Activated T-cell treated with anti-CD3 and anti-CD28 coated beads for 1 hour (primary cell): Measurements from ENCODE around the gene SDCCAG8.

ENCODE experiments used
- DNase-seq: peaks from one replicate; pipeline ENCODE4 v3.0.0-alpha.2; 2020; ENCODE audit warnings: low read depth

Gene SDCCAG8

GRCh38 chr1:243254233-243254926, 1.5 kb upstream of the SDCCAG8 start:
- peak; percentile 23 for DNase-seq

GRCh38 chr1:243254927-243255790, 682 bp upstream of the SDCCAG8 start, which contains the start of gene CEP170:
TSS of gene CEP170 (minus strand) at chr1:243255281. CDS start at chr1:243225280, 30,001 bp downstream.
- peak; percentile 77 for DNase-seq

DNA sequence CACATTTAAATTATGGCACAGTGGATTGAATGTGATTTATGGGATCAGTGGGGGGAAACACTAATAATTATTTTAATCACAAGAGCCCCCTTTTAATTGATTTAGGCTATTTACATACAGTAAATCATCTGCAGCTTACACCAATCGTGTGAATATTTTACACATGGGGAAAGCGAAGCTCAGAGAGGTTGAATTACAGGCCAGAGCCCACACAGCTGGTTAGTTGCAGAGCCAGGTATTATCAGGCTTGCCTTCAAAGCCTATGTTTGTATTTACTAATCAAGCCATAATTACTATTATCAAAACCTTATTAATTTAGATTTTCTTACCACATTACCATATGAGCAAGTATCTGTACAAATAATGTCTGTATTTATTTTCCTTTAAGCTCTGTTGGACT, 749 bp downstream of the SDCCAG8 start:
- DNase-seq, result no peak

DNA sequence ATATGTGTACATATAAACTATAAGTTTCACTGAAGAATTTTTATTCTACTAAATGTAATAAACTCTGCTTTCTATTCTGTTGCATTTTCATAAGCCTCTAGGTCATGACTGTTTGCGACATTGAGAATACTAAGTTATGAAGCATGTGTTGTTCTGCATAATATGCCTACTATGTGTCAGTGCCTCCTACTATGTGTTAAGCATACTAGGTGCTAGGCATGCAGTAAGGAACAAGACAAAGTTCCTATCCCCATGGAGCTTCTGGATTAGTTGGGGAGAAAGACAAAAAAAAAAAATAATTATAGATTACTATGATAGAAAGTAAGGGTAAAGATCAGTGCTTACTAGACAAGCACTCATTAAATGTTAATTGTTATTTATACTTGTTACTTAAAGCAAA, 1.3 kb downstream of the SDCCAG8 start:
- no peak for DNase-seq

GRCh38 chr1:243258731-243259130, 2.9 kb downstream of the SDCCAG8 start:
- no peak for DNase-seq

GRCh38 chr1:243260221-243260880, 4.5 kb downstream of the SDCCAG8 start:
- DNase-seq, result no peak

- DNase-seq, result no peak
Observed at GRCh38 chr1:243261390-243261789, 5.5 kb downstream of the SDCCAG8 start.

- DNase-seq, result no peak
Observed at GRCh38 chr1:243264717-243265116, 8.9 kb downstream of the SDCCAG8 start.

DNA sequence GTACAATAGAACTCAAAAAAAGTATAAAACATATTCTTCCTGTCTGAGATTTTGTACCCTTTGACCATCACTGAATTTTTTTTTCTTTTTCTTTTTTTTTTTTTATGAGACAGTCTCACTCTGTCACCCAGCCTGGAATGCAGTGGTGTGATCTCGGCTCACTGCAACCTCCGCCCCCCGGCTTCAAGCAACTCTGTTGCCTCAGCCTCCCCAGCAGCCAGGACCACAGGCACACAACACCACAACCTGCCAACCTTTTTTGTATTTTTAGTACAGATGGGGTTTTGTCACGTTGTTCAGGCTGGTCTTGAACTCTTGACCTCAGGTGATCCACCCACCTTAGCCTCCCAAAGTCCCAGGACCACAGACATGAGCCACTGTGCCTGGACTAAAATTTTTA, 10.4 kb downstream of the SDCCAG8 start:
- DNase-seq, result no peak

- no peak for DNase-seq
Observed at GRCh38 chr1:243267471-243267880, 11.6 kb downstream of the SDCCAG8 start.

- no peak for DNase-seq
Observed at GRCh38 chr1:243267914-243268653, 12.2 kb downstream of the SDCCAG8 start.

DNA sequence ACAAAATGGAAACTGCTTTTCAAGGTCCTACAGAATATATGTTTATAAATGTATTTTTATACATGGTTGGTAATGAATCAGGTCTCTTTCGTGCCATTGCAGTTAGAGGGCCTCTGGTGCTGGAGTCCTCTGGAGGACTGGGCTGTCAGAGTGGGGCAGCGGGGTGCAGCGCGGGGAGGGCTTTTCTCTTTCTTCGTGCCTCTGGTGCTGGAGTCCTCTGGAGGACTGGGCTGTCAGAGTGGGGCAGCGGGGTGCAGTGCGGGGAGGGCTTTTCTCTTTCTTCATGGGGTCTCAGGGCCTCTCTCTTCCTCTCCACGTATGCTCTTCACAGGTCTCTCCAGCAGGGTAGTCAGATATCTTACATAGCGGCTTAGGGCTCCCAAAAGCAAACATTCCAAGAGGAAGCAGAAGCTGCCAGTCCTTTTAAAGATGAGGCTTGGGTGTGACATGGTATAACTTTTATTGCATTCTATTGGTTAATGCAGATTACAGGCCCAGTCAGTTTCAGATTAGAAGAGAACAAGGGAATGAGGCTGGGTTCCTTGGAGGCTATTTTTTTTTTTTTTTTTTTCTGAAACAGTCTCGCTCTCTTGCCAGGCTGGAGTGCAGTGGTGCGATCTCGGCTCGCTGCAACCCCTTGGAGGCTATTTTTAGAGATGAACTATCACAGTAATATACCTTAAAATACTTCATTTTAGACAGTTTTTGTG, 13.1 kb downstream of the SDCCAG8 start:
- no peak for DNase-seq

GRCh38 chr1:243269461-243269801, 13.6 kb downstream of the SDCCAG8 start:
- no peak for DNase-seq

DNA sequence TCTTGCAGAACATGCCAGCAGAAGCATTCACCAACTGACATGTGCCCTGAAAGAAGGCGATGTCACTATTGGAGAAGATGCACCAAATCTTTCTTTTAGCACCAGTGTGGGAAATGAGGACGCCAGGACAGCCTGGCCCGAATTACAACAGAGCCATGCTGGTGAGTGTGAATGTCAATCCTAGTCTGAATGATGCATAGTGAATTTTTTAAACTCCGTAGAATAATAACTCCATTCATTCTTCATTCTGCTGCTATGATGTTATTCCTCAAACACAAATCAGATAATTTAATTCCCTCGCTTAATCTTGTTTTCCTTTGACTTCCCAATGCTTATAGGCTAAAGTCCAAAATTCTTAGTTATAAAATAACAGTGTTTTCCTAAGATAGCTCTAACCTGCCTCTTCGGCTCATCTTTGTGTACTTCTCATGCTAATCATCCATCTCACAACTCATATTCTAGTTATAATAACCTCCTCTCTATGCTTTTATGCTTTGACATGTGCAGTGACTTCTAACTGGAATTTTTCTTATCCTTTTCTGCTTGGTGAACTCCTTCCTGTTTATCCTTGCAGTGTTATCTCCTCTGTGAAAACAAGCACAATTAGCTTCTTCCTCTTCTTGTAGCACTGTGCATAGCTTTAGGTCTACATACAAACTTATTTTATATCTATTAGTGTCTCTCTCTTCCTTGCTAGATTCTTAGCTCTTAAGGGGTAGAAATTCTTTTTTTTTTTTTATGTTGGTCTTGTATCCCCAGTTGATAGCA, 14.4 kb downstream of the SDCCAG8 start:
- no peak for DNase-seq

GRCh38 chr1:243271996-243272395, 16.2 kb downstream of the SDCCAG8 start:
- no peak for DNase-seq

GRCh38 chr1:243272401-243272800, 16.6 kb downstream of the SDCCAG8 start:
- DNase-seq, result no peak

DNA sequence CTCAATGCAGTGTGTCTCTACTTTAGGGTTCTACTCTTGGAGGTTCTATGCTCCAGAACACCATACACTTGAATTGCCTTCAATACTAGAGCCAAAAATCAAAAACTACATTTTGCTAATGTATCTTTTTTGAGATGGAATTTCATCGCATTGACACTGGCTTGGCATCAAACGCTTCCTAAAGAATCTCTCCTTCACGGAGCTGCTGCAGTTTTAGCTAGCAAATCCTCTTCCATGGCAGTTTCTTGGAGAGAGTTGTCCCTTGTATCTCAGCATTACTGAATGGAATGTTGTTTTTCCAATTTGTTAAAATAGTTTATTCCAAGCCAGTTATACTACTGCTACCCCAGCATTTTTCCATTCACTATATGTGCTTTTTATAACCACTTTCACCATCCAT, 17.7 kb downstream of the SDCCAG8 start:
- DNase-seq, result no peak

DNA sequence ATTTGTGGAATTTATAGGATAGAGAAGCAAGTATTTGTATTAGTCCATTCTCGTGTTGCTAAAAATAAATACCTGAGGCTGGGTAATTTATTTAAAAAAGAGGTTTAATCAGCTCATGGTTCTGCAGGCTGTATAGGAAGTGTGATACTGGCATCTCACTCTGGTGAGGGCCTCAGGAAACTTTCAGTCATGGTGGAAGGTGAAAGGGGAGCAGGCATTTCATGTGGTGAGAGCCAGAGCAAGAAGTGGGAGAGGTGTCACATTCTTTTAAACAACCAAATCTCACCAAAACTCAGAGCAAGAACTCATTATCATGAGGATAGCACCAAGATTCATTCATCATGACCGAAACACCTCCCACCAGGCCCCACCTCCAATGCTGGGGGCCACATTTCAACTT, 18.1 kb downstream of the SDCCAG8 start:
- DNase-seq, result no peak

DNA sequence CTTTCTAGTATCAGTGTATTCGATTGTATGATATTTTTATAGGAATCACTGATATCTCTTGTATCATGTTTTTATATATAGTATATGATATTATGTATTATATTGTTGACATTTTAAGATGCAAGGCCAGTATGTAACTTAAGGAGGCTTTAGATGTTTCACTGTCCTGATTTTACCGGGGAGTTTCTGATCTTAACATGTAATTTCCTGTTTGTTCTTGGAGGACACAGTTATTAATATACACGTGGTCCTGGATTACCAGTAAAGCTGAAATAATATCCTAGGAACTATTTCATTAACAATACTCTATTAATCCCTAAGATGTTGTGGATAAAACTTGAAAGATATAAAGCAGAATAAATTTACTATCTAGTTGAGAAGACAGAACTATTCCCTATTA, 19.5 kb downstream of the SDCCAG8 start:
- DNase-seq, result no peak

- no peak for DNase-seq
Observed at GRCh38 chr1:243280571-243281129, 24.8 kb downstream of the SDCCAG8 start.
